Muscle layer of colon (tissue), 2 donors: ENCODE results near the gene MARCHF3.
"Not testable (repeated sequence)": the region's sequence is repeated elsewhere in the genome, so short reads cannot be mapped to it uniquely, and the experiment has no call there.

ENCODE experiments used
- H3K27ac ChIP-seq: one replicate; pipeline ENCODE4 v1.7.0; 2013; ENCODE audit warnings: low read depth, mild to moderate bottlenecking, low read length, moderate library complexity
- H3K27me3 ChIP-seq, 2 donors: one replicate each; pipeline ENCODE4 v1.7.0; 2013; ENCODE audit warnings: low read length in 2 of 2, mild to moderate bottlenecking in 2 of 2; ENCODE audit not compliant: insufficient read depth in 2 of 2, control insufficient read depth in 1 of 2
- H3K36me3 ChIP-seq: one replicate; pipeline ENCODE4 v1.7.0; 2013; ENCODE audit warnings: mild to moderate bottlenecking, low read length; ENCODE audit not compliant: insufficient read depth
- H3K4me1 ChIP-seq: one replicate; pipeline ENCODE4 v1.7.0; 2013; ENCODE audit warnings: mild to moderate bottlenecking, low read length; ENCODE audit not compliant: insufficient read depth
- H3K4me3 ChIP-seq, 2 donors: one replicate each; pipeline ENCODE4 v1.7.0; 2013; ENCODE audit warnings: low read length in 2 of 2, low read depth in 1 of 2, mild to moderate bottlenecking in 1 of 2, moderate library complexity in 1 of 2
- H3K9ac ChIP-seq: one replicate; pipeline ENCODE4 v1.7.0; 2013; ENCODE audit warnings: low read length
- H3K9me3 ChIP-seq: one replicate; pipeline ENCODE4 v1.7.0; 2013; ENCODE audit warnings: mild to moderate bottlenecking, low read length
- donor health status: abdominal sarcoma.
- donor health status: Adenocarcinoma of cecum.

The MARCHF3 gene

DNA sequence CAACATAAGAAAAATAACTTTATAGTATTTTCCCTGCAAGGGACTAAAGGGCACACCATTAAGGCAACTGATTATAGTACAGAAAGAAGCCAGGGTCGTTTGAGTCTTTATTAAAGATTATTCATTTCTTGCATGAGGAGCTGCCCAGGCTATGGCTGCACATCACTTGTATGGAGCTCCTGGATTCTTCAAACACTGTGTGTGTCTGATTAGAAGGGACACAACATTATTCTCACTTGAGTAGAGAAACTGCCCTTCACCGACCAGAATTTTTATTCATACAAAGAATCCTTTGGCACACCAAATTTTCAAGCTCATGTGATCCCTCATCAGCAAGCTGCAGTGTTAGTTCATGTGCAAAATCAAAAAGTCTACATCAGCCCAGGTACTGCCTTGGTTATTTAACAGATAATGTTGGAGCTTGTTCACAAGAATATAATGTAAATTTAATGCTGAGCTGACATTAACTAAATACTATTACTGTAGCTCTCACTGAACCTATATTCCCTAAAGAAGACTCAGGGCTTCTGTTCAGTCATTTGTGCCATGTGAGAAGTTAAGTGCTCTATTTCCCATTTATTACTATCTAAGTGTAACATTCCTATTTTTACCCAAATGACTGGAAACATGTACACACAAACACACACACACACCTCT is 33.0 kb upstream of the MARCHF3 start:
- H3K27ac ChIP-seq = no peak overlapping the region
- H3K9ac ChIP-seq = no peak overlapping the region
- no peaks in the 10 kb centered on the region for H3K27me3 ChIP-seq
- no peak overlapping the region for H3K4me3 ChIP-seq
- H3K4me1 ChIP-seq = no peaks in the 10 kb centered on the region
- no peaks in the 10 kb centered on the region for H3K9me3 ChIP-seq
- no peaks in the 10 kb centered on the region for H3K36me3 ChIP-seq

DNA sequence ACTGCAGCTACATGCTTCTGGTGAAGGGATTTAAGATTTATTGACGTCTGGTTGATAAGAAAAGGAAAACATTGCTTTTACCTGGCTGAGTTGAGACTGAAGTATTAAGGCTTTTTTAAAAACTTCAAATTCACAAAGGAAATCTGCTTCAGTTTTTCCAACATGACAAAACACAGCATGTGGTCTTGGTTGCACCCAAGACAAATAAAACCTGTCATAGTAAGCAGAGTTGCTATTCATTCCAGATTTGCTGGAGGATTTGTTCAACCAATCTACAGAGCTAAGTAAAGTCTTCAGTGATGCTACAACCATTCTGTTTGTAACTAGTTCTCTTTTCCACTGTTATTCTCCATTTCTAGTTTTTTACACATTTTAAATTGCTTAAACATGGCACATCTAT is 31.6 kb upstream of the MARCHF3 start:
- Histone ChIP-seq H3K36me3 (no peaks in the 10 kb centered on the region), H3K27ac (no peak overlapping the region), H3K27me3 (no peaks in the 10 kb centered on the region), H3K4me3 (no peak overlapping the region), H3K9me3 (no peaks in the 10 kb centered on the region), H3K9ac (no peak overlapping the region), H3K4me1 (no peaks in the 10 kb centered on the region)

DNA sequence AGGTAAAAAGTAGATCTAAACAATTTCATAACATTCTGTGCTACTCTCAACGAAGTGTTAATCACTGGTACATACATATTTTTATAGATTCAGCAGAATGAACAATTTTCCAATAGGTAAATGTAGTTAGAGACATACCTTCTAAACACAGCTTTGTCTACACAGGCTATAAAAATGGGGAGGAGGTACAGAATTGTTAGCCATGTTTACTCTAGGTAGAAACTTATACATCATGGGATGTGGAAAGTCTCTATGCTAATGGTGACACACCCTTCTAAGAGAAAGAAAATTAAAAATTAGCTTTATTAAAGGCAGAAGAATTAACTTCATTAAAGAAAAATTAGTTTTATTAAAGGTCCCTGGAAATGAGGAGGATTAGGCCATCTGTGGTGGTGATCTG is 31.2 kb upstream of the MARCHF3 start:
- Histone ChIP-seq H3K4me3 (no peak overlapping the region), H3K9ac (no peak overlapping the region), H3K4me1 (no peaks in the 10 kb centered on the region), H3K27me3 (no peaks in the 10 kb centered on the region), H3K9me3 (no peaks in the 10 kb centered on the region), H3K27ac (no peak overlapping the region), H3K36me3 (no peaks in the 10 kb centered on the region)

DNA sequence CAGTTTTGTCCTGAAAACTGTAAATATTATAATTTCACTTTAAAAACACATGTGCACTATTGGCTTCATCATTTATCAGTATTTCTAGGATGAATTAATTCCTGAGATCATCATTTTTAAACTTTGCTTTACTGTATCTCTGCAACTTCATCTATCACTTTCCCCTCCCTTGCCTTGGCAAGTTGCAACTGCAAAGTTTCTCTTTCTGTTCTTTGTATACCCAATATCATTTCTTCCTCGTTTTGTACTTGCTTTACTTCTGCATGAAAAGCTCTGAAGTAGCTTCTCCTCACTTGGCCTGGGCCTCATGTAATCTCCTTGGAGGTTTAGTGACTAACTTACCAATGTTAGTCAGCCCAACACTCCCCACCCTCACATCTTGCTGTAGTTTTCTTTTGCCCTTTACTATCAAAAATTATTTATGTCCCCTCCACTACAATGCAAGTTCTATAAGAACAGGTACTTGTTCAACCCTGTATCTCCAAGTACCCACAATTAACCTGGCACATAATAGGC is 30.2 kb upstream of the MARCHF3 start:
- Histone ChIP-seq H3K4me3 (no peak overlapping the region), H3K9ac (no peak overlapping the region), H3K4me1 (no peaks in the 10 kb centered on the region), H3K27me3 (no peaks in the 10 kb centered on the region), H3K27ac (no peak overlapping the region), H3K36me3 (no peaks in the 10 kb centered on the region), H3K9me3 (no peaks in the 10 kb centered on the region)

DNA sequence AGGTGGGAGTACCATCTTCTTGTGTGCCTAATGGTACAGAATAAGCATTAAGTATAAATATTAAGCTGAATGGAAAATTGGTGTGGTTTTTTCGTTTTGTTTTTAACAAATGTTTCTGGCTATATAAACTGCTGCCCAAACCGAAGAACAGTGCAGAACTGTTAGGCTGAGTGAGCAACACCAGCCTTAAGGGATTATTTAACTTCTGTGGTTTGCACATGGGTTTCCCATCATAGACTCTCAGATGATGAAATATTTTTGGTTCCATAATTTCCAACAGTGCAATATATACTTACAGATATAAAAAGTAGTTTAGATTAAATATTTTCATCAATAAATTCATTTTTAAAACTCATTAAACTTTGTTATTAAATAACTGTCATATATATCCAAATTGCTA is 26.5 kb upstream of the MARCHF3 start:
- H3K27me3 ChIP-seq = no peaks in the 10 kb centered on the region
- H3K36me3 ChIP-seq = no peaks in the 10 kb centered on the region
- no peak overlapping the region for H3K9ac ChIP-seq
- H3K27ac ChIP-seq = no peak overlapping the region
- H3K9me3 ChIP-seq = no peaks in the 10 kb centered on the region
- no peaks in the 10 kb centered on the region for H3K4me1 ChIP-seq
- no peak overlapping the region for H3K4me3 ChIP-seq

DNA sequence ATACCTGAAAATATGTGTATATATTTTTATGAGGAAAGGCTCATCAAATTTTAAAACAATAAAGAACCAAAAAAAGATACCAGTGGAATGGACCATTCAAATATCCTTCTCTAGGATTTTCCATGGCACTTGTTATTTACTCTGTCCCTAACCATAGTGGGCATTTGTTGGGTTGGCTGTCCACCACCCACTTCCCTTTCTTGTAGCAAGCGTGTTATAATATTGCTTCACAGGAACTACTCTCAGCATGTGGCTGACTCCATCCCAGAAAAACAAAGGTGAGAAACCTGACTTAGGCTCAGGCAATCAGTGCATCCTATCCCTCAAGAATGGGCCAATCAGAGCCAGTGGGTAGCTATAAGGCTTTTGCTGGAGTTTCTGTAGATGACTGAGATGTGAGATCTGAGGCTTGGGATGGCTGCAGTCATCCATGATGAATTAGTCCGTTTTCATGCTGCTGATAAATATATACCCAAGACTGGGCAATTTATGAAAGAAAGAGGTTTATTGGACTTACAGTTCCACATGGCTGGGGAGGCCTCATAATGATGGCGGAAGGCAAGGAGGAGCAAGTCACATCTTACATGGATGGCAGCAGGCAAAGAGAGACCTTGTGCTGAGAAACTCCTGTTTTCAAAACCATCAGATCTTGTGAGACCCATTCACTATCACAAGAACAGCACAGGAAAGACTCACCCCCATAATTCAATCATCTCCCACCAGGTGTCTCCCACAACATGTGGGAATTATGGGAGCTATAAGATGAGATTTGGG is 25.7 kb upstream of the MARCHF3 start:
- Histone ChIP-seq H3K4me1 (no peaks in the 10 kb centered on the region), H3K9ac (no peak overlapping the region), H3K9me3 (no peaks in the 10 kb centered on the region), H3K27me3 (no peaks in the 10 kb centered on the region), H3K36me3 (no peaks in the 10 kb centered on the region), H3K27ac (no peak overlapping the region), H3K4me3 (no peak overlapping the region)

DNA sequence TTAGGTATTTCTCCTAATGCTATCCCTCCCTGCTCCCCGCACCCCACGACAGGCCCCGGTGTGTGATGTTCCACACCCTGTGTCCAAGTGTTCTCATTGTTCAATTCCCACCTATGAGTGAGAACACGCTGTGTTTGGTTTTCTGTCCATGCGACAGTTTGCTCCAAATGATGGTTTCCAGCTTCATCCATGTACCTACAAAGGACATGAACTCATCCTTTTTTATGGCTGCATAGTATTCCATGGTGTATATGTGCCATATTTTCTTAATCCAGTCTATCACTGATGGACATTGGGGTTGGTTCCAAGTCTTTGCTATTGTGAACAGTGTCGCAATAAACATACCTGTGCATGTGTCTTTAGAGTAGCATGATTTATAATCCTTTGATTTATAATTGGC is 23.2 kb upstream of the MARCHF3 start:
- H3K9me3 ChIP-seq, H3K36me3 ChIP-seq, H3K27me3 ChIP-seq, H3K4me1 ChIP-seq, H3K9ac ChIP-seq, H3K4me3 ChIP-seq, H3K27ac ChIP-seq: not testable (repeated sequence)

DNA sequence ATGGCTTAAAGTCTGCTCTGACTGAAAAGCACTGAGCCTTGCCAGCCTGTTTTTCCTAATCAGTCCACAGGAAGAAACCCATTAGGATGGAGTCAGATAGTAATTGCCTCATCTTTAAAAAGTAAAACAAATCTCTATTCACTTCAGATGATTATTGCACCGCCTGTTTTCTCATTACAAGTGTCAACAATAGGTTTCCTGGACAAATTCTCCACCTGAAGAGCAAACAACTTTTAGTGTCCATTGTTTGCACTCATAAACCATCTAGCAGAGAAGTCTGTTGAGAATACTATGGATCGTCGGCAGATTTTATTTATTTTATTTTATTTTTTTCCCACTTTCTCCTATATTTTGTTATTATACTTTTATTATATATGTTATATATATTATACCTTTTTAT is 22.7 kb upstream of the MARCHF3 start:
- H3K27ac ChIP-seq = no peak overlapping the region
- no peaks in the 10 kb centered on the region for H3K4me1 ChIP-seq
- H3K9me3 ChIP-seq = no peaks in the 10 kb centered on the region
- no peak overlapping the region for H3K9ac ChIP-seq
- no peak overlapping the region for H3K4me3 ChIP-seq
- no peaks in the 10 kb centered on the region for H3K27me3 ChIP-seq
- no peaks in the 10 kb centered on the region for H3K36me3 ChIP-seq

DNA sequence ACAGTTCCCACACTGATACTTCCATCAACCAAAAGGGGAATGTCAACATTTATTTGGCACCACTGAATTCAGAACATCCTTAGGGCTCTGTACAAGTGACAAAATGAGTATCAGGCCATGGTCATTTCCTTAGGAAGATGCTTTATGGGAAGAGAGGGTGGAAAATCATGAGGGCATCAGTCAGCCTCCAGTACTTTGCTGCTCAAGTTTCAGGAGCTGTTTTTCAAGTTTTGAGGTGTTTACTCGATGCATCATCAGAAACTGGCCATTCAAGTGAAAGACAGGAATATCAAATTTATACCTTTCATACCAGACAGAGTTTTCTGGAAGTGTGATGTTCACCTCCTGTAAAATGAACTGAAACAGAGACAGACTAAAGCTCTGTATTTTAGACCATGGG is 21.2 kb upstream of the MARCHF3 start:
- no peak overlapping the region for H3K4me3 ChIP-seq
- H3K9me3 ChIP-seq = no peaks in the 10 kb centered on the region
- no peaks in the 10 kb centered on the region for H3K27me3 ChIP-seq
- H3K36me3 ChIP-seq = no peaks in the 10 kb centered on the region
- H3K9ac ChIP-seq = no peak overlapping the region
- no peak overlapping the region for H3K27ac ChIP-seq
- no peaks in the 10 kb centered on the region for H3K4me1 ChIP-seq

DNA sequence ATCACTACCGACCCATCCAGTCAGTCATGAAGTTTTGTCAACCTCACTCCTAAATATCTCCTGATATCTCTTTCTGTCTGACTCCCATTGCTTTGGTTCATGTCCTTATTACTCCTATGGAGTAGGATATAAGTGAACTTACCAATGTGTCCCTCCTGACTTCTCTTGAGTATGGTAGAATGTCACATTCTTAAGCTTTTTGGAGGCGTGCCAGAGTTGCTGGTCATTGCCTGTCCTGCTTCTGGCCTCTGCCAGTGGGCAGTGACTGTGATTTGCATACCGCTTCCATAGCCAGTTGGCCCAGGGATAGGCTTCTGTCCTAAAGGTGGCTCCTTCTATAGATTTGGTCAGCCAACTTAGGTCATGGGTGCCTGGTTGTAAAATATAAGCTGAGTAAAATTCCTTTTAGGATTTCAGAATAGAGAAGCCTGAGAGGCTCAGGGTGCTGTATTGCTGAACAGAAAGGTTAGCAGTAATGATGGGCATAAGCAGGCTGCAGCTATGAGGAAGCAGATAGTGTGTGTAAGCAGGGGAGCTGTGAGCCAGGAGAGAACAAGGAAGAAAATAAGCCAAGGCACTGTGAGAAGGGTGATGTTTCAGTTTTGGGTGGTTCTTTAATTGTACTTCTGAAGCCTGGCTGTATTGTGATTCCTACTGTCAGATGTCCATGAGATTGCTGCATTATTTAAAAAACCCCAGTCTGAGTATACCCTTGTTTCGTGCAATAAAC is 16.1 kb upstream of the MARCHF3 start:
- H3K36me3 ChIP-seq = no peaks in the 10 kb centered on the region
- no peak overlapping the region for H3K27ac ChIP-seq
- H3K4me3 ChIP-seq = no peak overlapping the region
- no peaks in the 10 kb centered on the region for H3K27me3 ChIP-seq
- no peaks in the 10 kb centered on the region for H3K9me3 ChIP-seq
- H3K4me1 ChIP-seq = no peaks in the 10 kb centered on the region
- no peak overlapping the region for H3K9ac ChIP-seq

DNA sequence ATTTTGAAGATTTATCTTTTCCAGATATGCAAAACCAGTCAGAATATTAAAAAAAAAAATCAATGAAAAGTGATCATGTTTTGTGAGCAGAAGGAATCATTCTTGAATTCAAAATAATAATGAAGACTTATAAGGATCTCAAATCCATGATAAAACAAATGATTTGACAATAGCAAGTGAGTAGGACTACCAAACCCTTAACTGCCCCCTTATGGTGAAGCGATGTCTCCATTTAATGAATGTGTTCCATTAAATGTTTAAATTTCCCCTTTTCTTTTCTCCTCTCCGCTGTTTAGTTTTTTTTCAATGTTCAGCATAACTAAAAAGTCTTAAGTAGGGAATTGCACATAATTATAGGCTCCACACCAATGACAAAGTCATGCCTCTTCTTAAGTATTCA is 12.2 kb upstream of the MARCHF3 start:
- H3K27ac ChIP-seq = no peak overlapping the region
- H3K9ac ChIP-seq = no peak overlapping the region
- H3K36me3 ChIP-seq = no peaks in the 10 kb centered on the region
- no peak overlapping the region for H3K4me3 ChIP-seq
- H3K9me3 ChIP-seq = no peaks in the 10 kb centered on the region
- no peaks in the 10 kb centered on the region for H3K4me1 ChIP-seq
- H3K27me3 ChIP-seq = no peaks in the 10 kb centered on the region
